K562 (cell line): Measurements from ENCODE around the gene PRM3. TPM values are rescaled to one million over a fixed set of nuclear protein-coding genes. Genes with fewer than 3 reads are reported as not detected.

Experiments used
- ARID2 ChIP-seq: fragments of 450-650 bp; IDR thresholded peaks from 2 replicates; pipeline ENCODE4 v1.6.1; 2017; ENCODE audit warnings: antibody characterized with exemption, mild to moderate bottlenecking
- ASH1L ChIP-seq: fragments of 450-650 bp; IDR thresholded peaks from 2 replicates; pipeline ENCODE4 v1.6.1; 2018; ENCODE audit warnings: borderline replicate concordance, mild to moderate bottlenecking, low read depth; ENCODE audit not compliant: partially characterized antibody
- BDP1 ChIP-seq: IDR thresholded peaks from 3 replicates; pipeline ENCODE4 v1.6.1; 2011; ENCODE audit not compliant: insufficient read length, insufficient read depth
- DIDO1 ChIP-seq: fragments of 450-650 bp; IDR thresholded peaks from 2 replicates; pipeline ENCODE4 v1.6.1; 2016; ENCODE audit warnings: low read depth, missing biosample characterization, missing genetic modification characterization
- ELF1 ChIP-seq: fragments of 200-800 bp; sonication (Bioruptor generic); IDR thresholded peaks from 2 replicates; pipeline ENCODE4 v1.6.1; 2016; ENCODE audit warnings: missing genetic modification characterization, missing compliant biosample characterization
- NELFE ChIP-seq: IDR thresholded peaks from 2 replicates; pipeline ENCODE4 v1.6.1; 2011; ENCODE audit warnings: mild to moderate bottlenecking; ENCODE audit not compliant: insufficient read depth, insufficient read length
- NR2C2 ChIP-seq, 2 experiments: fragments of 200-800 bp in 1 of 2; sonication (Bioruptor generic) in 1 of 2; sonication (generic) in 1 of 2; formaldehyde crosslinking in 1 of 2; IDR thresholded peaks; 2 replicates each; pipeline versions ENCODE4 v1.6.1 to v1.8.0; 2016 to 2022; ENCODE audit warnings: mild to moderate bottlenecking in 1 of 2, missing compliant biosample characterization in 1 of 2, missing genetic modification characterization in 1 of 2, missing genetic modification reagents in 1 of 2
- ZFPM2 ChIP-seq: fragments of 250-450 bp; sonication (Bioruptor Pico); IDR thresholded peaks from 2 replicates; pipeline ENCODE4 v1.5.1; 2022; ENCODE audit warnings: mild to moderate bottlenecking
- ZNF134 ChIP-seq: fragments of 250-450 bp; sonication (Bioruptor Pico); conservative IDR thresholded peaks from 2 replicates; pipeline ENCODE4 v1.4.0; 2020
- ZNF239 ChIP-seq: fragments of 250-450 bp; sonication (Bioruptor Pico); IDR thresholded peaks from 2 replicates; pipeline ENCODE4 v1.4.0; 2020; ENCODE audit warnings: mild to moderate bottlenecking
- ZNF324 ChIP-seq: fragments of 250-450 bp; sonication (Bioruptor Pico); IDR thresholded peaks from 2 replicates; pipeline ENCODE4 v1.4.0; 2020; ENCODE audit warnings: mild to moderate bottlenecking
- polyA plus RNA-seq, 8 experiments: library from polyadenylated mRNA; depleted of rRNA in 4 of 8; stranded (reverse) in 5 of 8; unstranded in 3 of 8; fragments of >200 nt; fragmentation: Nextera tagmentation in 2 of 8; fragmentation: Illumina TruSeq in 1 of 8; extraction: Ambion mirVana in 2 of 8; extraction: Trizol in 1 of 8; gene quantifications; 2 replicates each; pipeline versions ENCODE4 v1.2.1 to v1.2.3, GENCODE V29; 2011 to 2014; ENCODE audit warnings: inconsistent platforms in 1 of 8, missing spikeins in 1 of 8
- total RNA-seq, 7 experiments: library from RNA; depleted of rRNA in 6 of 7; stranded (reverse); fragments of >200 nt in 6 of 7; fragmentation: Illumina TruSeq in 2 of 7; extraction: Trizol in 2 of 7; gene quantifications; 2 replicates each; pipeline versions ENCODE4 v1.2.1 to v1.2.3, GENCODE V29; 2011 to 2021; ENCODE audit warnings: low replicate concordance in 1 of 7
- TF ChIP-seq, protein P1 (sequence below): fragments of 450-650 bp; formaldehyde crosslinking; IDR thresholded peaks from 2 replicates; pipeline ENCODE4 v1.4.0; 2022; ENCODE audit warnings: mild to moderate bottlenecking, moderate library complexity
- TF ChIP-seq, protein P2 (sequence below): fragments of 450-650 bp; IDR thresholded peaks from 2 replicates; pipeline ENCODE4 v1.6.1; 2016
- TF ChIP-seq, protein P3 (sequence below): sonication (generic); formaldehyde crosslinking; IDR thresholded peaks from 2 replicates; pipeline ENCODE4 v1.9.0; 2022; ENCODE audit warnings: mild to moderate bottlenecking, missing genetic modification reagents
- TF ChIP-seq, protein P4 (sequence below), 2 experiments: fragments of 450-650 bp in 1 of 2; sonication (generic) in 1 of 2; formaldehyde crosslinking in 1 of 2; IDR thresholded peaks; 2 replicates each; pipeline versions ENCODE4 v1.7.1 to v1.9.0; 2016 to 2022; ENCODE audit warnings: inconsistent platforms in 1 of 2, mild to moderate bottlenecking in 1 of 2, missing genetic modification reagents in 1 of 2

PRM3 gene
- total and polyA plus RNA-seq, 9 of the 15 experiments (the other 6 are each of a cell fraction or from before 2014, with no cell fraction given) = not detected

DNA sequence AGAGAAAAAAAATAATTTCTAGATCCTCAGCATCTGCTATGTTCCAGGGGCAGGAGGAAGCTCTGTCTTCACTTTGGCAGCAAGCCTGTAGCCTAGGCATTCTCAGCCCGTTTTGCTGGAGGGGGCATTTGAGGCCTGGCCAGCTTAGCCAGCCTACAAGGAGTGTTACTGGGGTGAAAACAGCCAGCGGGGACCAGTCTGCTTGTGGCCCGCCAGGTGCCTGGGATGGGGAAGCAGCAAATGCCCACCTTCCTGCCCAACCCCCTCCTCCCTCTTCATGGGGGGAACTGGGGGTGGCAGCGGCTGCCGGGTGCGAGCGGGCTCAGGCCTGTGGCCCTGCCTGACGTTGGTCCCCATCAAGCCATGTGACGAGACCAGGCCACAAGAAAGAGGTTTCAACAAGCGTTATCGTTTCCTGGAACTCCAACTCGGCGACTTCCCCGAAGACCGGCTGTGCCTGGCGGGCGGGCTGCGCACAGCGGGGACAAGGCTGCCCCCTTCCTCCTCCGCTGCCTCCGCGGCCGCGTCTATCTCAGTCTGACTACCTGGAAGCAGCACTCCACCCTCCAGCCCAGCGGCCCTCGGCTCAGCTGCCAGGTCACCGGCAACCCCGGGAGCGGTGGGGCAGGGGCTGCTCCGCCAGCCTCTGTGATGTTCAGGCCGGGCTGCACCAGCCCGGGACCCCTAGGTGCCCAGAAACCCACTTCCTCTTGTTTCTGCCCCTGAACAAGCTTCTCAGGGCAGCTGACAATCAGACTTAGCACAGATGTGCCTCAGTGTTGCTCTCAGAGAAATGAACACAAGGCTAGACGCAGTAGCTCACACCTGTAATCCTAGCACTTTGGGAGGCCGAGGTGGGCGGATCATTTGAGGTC lies 40.3 kb downstream of the PRM3 start (continued):
- TF ChIP-seq, protein P1, sequence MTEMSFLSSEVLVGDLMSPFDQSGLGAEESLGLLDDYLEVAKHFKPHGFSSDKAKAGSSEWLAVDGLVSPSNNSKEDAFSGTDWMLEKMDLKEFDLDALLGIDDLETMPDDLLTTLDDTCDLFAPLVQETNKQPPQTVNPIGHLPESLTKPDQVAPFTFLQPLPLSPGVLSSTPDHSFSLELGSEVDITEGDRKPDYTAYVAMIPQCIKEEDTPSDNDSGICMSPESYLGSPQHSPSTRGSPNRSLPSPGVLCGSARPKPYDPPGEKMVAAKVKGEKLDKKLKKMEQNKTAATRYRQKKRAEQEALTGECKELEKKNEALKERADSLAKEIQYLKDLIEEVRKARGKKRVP (CRISPR knock-in tag) = peak; percentile 0; the same call in 1 of the 2 replicates
- TF ChIP-seq, protein P2, sequence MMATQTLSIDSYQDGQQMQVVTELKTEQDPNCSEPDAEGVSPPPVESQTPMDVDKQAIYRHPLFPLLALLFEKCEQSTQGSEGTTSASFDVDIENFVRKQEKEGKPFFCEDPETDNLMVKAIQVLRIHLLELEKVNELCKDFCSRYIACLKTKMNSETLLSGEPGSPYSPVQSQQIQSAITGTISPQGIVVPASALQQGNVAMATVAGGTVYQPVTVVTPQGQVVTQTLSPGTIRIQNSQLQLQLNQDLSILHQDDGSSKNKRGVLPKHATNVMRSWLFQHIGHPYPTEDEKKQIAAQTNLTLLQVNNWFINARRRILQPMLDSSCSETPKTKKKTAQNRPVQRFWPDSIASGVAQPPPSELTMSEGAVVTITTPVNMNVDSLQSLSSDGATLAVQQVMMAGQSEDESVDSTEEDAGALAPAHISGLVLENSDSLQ = peak; percentile 46
- TF ChIP-seq NELFE = no peak
- TF ChIP-seq ZNF239 (CRISPR knock-in tag) = peak; percentile 53
- TF ChIP-seq, protein P3, sequence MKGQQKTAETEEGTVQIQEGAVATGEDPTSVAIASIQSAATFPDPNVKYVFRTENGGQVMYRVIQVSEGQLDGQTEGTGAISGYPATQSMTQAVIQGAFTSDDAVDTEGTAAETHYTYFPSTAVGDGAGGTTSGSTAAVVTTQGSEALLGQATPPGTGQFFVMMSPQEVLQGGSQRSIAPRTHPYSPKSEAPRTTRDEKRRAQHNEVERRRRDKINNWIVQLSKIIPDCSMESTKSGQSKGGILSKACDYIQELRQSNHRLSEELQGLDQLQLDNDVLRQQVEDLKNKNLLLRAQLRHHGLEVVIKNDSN (CRISPR knock-in tag) = peak; percentile 81
- no peak for TF ChIP-seq BDP1
- TF ChIP-seq ZNF134 (CRISPR knock-in tag) = peak; percentile 69; the same call in 1 of the 2 replicates
- TF ChIP-seq ARID2 = no peak
- TF ChIP-seq DIDO1 (tag) = no peak
- TF ChIP-seq, protein P4, sequence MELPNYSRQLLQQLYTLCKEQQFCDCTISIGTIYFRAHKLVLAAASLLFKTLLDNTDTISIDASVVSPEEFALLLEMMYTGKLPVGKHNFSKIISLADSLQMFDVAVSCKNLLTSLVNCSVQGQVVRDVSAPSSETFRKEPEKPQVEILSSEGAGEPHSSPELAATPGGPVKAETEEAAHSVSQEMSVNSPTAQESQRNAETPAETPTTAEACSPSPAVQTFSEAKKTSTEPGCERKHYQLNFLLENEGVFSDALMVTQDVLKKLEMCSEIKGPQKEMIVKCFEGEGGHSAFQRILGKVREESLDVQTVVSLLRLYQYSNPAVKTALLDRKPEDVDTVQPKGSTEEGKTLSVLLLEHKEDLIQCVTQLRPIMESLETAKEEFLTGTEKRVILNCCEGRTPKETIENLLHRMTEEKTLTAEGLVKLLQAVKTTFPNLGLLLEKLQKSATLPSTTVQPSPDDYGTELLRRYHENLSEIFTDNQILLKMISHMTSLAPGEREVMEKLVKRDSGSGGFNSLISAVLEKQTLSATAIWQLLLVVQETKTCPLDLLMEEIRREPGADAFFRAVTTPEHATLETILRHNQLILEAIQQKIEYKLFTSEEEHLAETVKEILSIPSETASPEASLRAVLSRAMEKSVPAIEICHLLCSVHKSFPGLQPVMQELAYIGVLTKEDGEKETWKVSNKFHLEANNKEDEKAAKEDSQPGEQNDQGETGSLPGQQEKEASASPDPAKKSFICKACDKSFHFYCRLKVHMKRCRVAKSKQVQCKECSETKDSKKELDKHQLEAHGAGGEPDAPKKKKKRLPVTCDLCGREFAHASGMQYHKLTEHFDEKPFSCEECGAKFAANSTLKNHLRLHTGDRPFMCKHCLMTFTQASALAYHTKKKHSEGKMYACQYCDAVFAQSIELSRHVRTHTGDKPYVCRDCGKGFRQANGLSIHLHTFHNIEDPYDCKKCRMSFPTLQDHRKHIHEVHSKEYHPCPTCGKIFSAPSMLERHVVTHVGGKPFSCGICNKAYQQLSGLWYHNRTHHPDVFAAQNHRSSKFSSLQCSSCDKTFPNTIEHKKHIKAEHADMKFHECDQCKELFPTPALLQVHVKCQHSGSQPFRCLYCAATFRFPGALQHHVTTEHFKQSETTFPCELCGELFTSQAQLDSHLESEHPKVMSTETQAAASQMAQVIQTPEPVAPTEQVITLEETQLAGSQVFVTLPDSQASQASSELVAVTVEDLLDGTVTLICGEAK (IDR thresholded peaks at IDR 0.05) = peak; percentile 23; the same call in 1 of the 2 replicates
- TF ChIP-seq, protein P4 (CRISPR knock-in tag; IDR thresholded peaks at IDR 0.05) = no peak
- TF ChIP-seq ASH1L = no peak
- TF ChIP-seq ZFPM2 (CRISPR knock-in tag) = no peak
- no peak for TF ChIP-seq NR2C2 (CRISPR knock-in tag; IDR thresholded peaks at IDR 0.05)
- TF ChIP-seq NR2C2 (tag; IDR thresholded peaks at IDR 0.05) = peak; percentile 75
- TF ChIP-seq ZNF324 (CRISPR knock-in tag) = 0 out of 2 replicates have a peak, but pooled peaks have one; percentile 22
- peak; percentile 53 for TF ChIP-seq ELF1
